ENCODE measurements around the gene CALB2. TPM values are rescaled to one million over a fixed set of nuclear protein-coding genes. Genes with fewer than 3 reads are reported as not detected.
"Not testable (repeated sequence)": the region's sequence is repeated elsewhere in the genome, so short reads cannot be mapped to it uniquely, and the experiment has no call there.

The CALB2 gene, protein sequence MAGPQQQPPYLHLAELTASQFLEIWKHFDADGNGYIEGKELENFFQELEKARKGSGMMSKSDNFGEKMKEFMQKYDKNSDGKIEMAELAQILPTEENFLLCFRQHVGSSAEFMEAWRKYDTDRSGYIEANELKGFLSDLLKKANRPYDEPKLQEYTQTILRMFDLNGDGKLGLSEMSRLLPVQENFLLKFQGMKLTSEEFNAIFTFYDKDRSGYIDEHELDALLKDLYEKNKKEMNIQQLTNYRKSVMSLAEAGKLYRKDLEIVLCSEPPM
- 1 to 10 TPM in 1 of 4 donors, not detected in 3; 3.3 TPM for polyA plus RNA-seq
- long read RNA-seq, donor 1, result 0 reads
- long read RNA-seq, donor 2, result 0 reads
- long read RNA-seq, donor 3, result 0 reads
- long read RNA-seq, donor 4, result 0 reads
- long read RNA-seq, donor 5, result 0 reads
- long read RNA-seq, donor 6, partial matches to known transcripts, result 0 of 1 reads
- long read RNA-seq, donor 6, other reads (novel, unspliced or antisense), result 0 of 1 reads
- long read RNA-seq, donor 7, partial matches to known transcripts, result 0 of 1 reads
- long read RNA-seq, donor 7, other reads (novel, unspliced or antisense), result 0 of 1 reads
- long read RNA-seq, donor 8, result 0 reads
- long read RNA-seq, donor 9, result 0 reads
- long read RNA-seq, donor 10, partial matches to known transcripts, result 0 of 2 reads
- long read RNA-seq, donor 10, other reads (novel, unspliced or antisense), result 0 of 2 reads

DNA sequence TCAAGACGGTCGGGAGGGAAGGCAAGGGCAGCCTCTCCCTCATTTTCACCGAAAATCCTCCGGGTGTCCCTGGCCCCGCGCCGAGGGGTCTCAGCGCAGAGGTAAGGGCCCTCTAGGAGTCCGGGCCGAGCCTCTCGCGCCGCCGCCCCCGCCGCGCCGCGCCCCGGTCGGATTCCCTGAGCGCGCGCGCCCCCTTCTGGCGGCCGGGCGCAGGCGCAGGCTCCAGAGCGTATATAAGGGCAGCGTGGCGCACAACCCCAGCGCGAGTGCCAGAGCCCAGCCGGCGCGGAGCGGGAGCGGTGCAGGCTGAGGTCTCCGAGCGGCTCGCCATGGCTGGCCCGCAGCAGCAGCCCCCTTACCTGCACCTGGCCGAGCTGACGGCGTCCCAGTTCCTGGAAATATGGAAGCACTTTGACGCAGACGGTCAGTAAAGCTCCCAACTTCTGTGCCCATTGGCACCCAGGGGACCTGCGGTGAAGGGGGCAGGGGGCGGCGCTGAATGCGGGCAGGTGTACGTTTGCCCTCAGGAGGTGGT, at the start of gene CALB2:
Gene CALB2 (plus strand): TSS at position 260 of the 535 bp plus-strand sequence. CDS start 70 bp downstream, at position 330.
- peaks cover 0 to 3% (median 0%) of the 10 kb centered on the region in 3 donors for H3K4me1 ChIP-seq (ENCODE audit: control insufficient read depth in 3 of 3, insufficient read depth in 2 of 3, low read depth in 1 of 3, low read length in 2 of 3)
- peaks cover 0 to 31% (median 9%) of the 10 kb centered on the region in 3 donors for H3K27me3 ChIP-seq (ENCODE audit: control insufficient read depth in 3 of 3, insufficient read depth in 3 of 3, low read length in 3 of 3)
- H3K4me3 ChIP-seq (ENCODE audit: low read depth in 1 of 3, low read length in 3 of 3), result no peak within 1 kb of the TSS
- H3K36me3 ChIP-seq (ENCODE audit: control insufficient read depth in 3 of 3, insufficient read depth in 2 of 3, low read depth in 1 of 3, low read length in 3 of 3), result no peaks in the 10 kb centered on the region
- FAIRE-seq, result no peak
- 2% methylated on average over 52 to 53 of the region's 53 CpGs for WGBS, 3 donors
- DNase-seq, result peak; percentile 49 to 75
- H3K27ac ChIP-seq (ENCODE audit: low read depth in 1 of 3, low read length in 2 of 3), result no peak within 1 kb of the TSS
- no peaks in the 10 kb centered on the region for H3K9me3 ChIP-seq (ENCODE audit: control insufficient read depth in 2 of 2, insufficient read depth in 1 of 2, low read depth in 1 of 2, low read length in 1 of 2)

DNA sequence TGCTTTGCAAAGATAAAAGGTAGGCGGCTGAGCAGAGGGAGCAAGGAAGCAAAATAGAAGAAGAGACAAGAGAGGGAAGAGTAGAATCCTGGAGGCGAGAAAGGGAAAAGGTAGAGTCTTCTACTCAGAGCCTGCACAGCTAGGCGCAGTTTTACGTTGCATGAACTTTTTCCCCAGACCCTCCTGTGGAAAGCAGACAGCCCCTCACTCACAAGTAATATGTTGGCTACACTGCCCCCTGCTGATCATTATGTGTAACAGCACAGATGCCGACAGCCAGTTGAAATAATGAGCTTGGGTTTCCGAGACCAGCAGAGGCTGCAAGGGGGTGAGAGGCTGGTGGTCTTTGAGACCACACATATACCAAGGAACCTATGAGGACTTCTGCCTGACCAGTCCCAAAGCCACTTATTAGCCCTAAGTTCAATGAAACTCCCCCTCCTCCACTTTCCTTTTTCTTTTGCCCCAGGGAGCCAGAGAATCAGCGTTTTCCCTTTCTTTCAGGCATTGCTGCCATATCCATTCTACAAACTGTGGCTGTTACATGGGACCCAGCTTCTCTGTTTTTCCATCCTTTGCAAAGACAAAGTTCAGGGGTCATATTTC, 46.9 kb upstream of the CALB2 start:
- no peak for FAIRE-seq
- Histone ChIP-seq H3K9me3 (ENCODE audit: control insufficient read depth in 2 of 2, insufficient read depth in 1 of 2, low read depth in 1 of 2, low read length in 1 of 2) (no peaks in the 10 kb centered on the region), H3K4me3 (ENCODE audit: low read depth in 1 of 3, low read length in 3 of 3) (no peak overlapping the region), H3K36me3 (ENCODE audit: control insufficient read depth in 3 of 3, insufficient read depth in 2 of 3, low read depth in 1 of 3, low read length in 3 of 3) (no peaks in the 10 kb centered on the region), H3K4me1 (ENCODE audit: control insufficient read depth in 3 of 3, insufficient read depth in 2 of 3, low read depth in 1 of 3, low read length in 2 of 3) (no peaks in the 10 kb centered on the region), H3K27ac (ENCODE audit: low read depth in 1 of 3, low read length in 2 of 3) (no peak overlapping the region), H3K27me3 (ENCODE audit: control insufficient read depth in 3 of 3, insufficient read depth in 3 of 3, low read length in 3 of 3) (peaks cover 0 to 4% (median 0%) of the 10 kb centered on the region in 3 donors)
- 24 to 26% (median 24%) methylated on average over 7 of the region's 7 CpGs for WGBS, 3 donors
- DNase-seq, result peak; percentile 13 to 20

- 49 to 72% (median 71%) methylated on average over 3 of the region's 3 CpGs for WGBS, 3 donors
- H3K4me1 ChIP-seq (ENCODE audit: control insufficient read depth in 3 of 3, insufficient read depth in 2 of 3, low read depth in 1 of 3, low read length in 2 of 3); DNase-seq; H3K4me3 ChIP-seq (ENCODE audit: low read depth in 1 of 3, low read length in 3 of 3); H3K36me3 ChIP-seq (ENCODE audit: control insufficient read depth in 3 of 3, insufficient read depth in 2 of 3, low read depth in 1 of 3, low read length in 3 of 3); H3K27me3 ChIP-seq (ENCODE audit: control insufficient read depth in 3 of 3, insufficient read depth in 3 of 3, low read length in 3 of 3); H3K9me3 ChIP-seq (ENCODE audit: control insufficient read depth in 2 of 2, insufficient read depth in 1 of 2, low read depth in 1 of 2, low read length in 1 of 2); H3K27ac ChIP-seq (ENCODE audit: low read depth in 1 of 3, low read length in 2 of 3); FAIRE-seq: not testable (repeated sequence)
Observed at GRCh38 chr16:71313591-71313990, 44.9 kb upstream of the CALB2 start.

GRCh38 chr16:71315269-71315668, 43.3 kb upstream of the CALB2 start:
- 19 to 23% (median 19%) methylated on average over 3 of the region's 3 CpGs for WGBS, 3 donors
- Histone ChIP-seq H3K4me1 (ENCODE audit: control insufficient read depth in 3 of 3, insufficient read depth in 2 of 3, low read depth in 1 of 3, low read length in 2 of 3) (no peaks in the 10 kb centered on the region), H3K27me3 (ENCODE audit: control insufficient read depth in 3 of 3, insufficient read depth in 3 of 3, low read length in 3 of 3) (peaks cover 0 to 3% (median 0%) of the 10 kb centered on the region in 3 donors), H3K4me3 (ENCODE audit: low read depth in 1 of 3, low read length in 3 of 3) (no peak overlapping the region), H3K36me3 (ENCODE audit: control insufficient read depth in 3 of 3, insufficient read depth in 2 of 3, low read depth in 1 of 3, low read length in 3 of 3) (no peaks in the 10 kb centered on the region), H3K27ac (ENCODE audit: low read depth in 1 of 3, low read length in 2 of 3) (no peak overlapping the region), H3K9me3 (ENCODE audit: control insufficient read depth in 2 of 2, insufficient read depth in 1 of 2, low read depth in 1 of 2, low read length in 1 of 2) (no peaks in the 10 kb centered on the region)
- no peak for DNase-seq
- FAIRE-seq, result no peak

DNA sequence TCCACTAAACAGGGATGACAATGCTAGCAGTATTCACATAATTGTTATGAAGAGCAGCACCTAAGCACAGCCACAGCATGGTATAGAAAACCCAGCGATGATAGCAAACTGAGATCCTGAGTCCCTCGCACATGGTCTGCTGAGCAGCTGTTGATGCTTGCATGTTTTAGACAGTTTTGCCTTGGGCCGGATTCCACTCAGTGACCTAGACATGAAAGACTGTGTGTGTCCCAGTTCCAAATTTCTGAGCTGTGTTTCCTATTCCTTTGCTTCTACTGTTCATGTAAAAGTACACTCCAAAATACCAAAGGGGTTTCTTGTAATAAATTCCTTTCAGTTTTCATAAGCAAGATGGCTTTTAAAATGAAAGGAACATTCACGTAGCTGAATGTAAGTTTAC, 38.5 kb upstream of the CALB2 start:
- no peaks in the 10 kb centered on the region for H3K27me3 ChIP-seq (ENCODE audit: control insufficient read depth in 3 of 3, insufficient read depth in 3 of 3, low read length in 3 of 3)
- H3K4me1 ChIP-seq (ENCODE audit: control insufficient read depth in 3 of 3, insufficient read depth in 2 of 3, low read depth in 1 of 3, low read length in 2 of 3), result no peaks in the 10 kb centered on the region
- DNase-seq, result no peak
- H3K27ac ChIP-seq (ENCODE audit: low read depth in 1 of 3, low read length in 2 of 3), result no peak overlapping the region
- no peaks in the 10 kb centered on the region for H3K36me3 ChIP-seq (ENCODE audit: control insufficient read depth in 3 of 3, insufficient read depth in 2 of 3, low read depth in 1 of 3, low read length in 3 of 3)
- H3K9me3 ChIP-seq (ENCODE audit: control insufficient read depth in 2 of 2, insufficient read depth in 1 of 2, low read depth in 1 of 2, low read length in 1 of 2), result no peaks in the 10 kb centered on the region
- FAIRE-seq, result no peak
- WGBS, 3 donors, result 79 to 83% (median 81%) methylated on average over 4 of the region's 4 CpGs
- H3K4me3 ChIP-seq (ENCODE audit: low read depth in 1 of 3, low read length in 3 of 3), result no peak overlapping the region

DNA sequence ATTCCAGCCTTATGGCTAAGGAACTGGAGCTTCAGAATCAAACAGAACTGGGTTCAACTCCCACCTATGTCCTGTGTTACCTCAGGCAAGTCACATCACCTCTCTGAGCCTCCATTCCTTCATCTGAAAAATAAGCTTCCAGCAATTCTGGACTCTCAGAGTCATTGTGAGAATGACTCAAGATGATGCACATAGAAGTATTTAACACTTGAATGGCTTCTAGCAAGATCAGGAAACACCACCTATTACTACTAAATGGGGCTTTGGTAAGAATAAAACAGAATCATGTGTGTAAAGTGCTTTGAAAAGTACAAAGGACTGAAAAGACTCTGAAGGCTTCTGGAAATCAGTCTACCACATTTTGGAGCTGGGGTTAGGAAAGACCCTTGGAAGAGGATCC, 30.8 kb upstream of the CALB2 start:
- H3K9me3 ChIP-seq (ENCODE audit: control insufficient read depth in 2 of 2, insufficient read depth in 1 of 2, low read depth in 1 of 2, low read length in 1 of 2), result no peaks in the 10 kb centered on the region
- no peak overlapping the region for H3K4me3 ChIP-seq (ENCODE audit: low read depth in 1 of 3, low read length in 3 of 3)
- H3K27ac ChIP-seq (ENCODE audit: low read depth in 1 of 3, low read length in 2 of 3), result no peak overlapping the region
- peaks cover 0 to 2% (median 0%) of the 10 kb centered on the region in 3 donors for H3K27me3 ChIP-seq (ENCODE audit: control insufficient read depth in 3 of 3, insufficient read depth in 3 of 3, low read length in 3 of 3)
- FAIRE-seq (no peak), DNase-seq (no peak)
- no peaks in the 10 kb centered on the region for H3K4me1 ChIP-seq (ENCODE audit: control insufficient read depth in 3 of 3, insufficient read depth in 2 of 3, low read depth in 1 of 3, low read length in 2 of 3)
- no peaks in the 10 kb centered on the region for H3K36me3 ChIP-seq (ENCODE audit: control insufficient read depth in 3 of 3, insufficient read depth in 2 of 3, low read depth in 1 of 3, low read length in 3 of 3)

DNA sequence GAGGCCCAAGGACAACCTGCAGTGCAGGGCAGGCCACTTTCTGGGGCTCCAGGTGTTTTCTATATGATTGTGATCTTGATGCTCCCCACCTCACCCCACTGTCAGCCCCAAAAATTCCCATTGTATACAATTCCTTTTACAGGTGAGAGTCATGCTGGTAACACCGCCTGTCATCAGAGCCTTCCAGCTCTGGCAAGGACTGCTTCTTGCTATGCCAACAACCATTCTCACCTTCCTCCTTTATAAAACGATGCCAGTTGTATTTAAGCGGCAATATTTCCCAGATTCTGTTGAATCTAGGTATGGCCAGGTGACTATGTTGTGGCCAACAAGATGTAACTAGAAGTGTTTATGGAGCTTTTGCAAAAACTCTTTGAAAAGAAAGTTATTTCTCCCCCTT, 30.4 kb upstream of the CALB2 start:
- 78 to 88% (median 87%) methylated on average over 3 of the region's 3 CpGs for WGBS, 3 donors
- no peak for DNase-seq
- no peak for FAIRE-seq

GRCh38 chr16:71337631-71338030, 20.9 kb upstream of the CALB2 start:
- FAIRE-seq, result no peak
- no peaks in the 10 kb centered on the region for H3K36me3 ChIP-seq (ENCODE audit: control insufficient read depth in 3 of 3, insufficient read depth in 2 of 3, low read depth in 1 of 3, low read length in 3 of 3)
- H3K27ac ChIP-seq (ENCODE audit: low read depth in 1 of 3, low read length in 2 of 3), result no peak overlapping the region
- H3K9me3 ChIP-seq (ENCODE audit: control insufficient read depth in 2 of 2, insufficient read depth in 1 of 2, low read depth in 1 of 2, low read length in 1 of 2), result no peaks in the 10 kb centered on the region
- DNase-seq, result no peak
- 33 to 67% (median 62%) methylated on average over 1 of the region's 1 CpG for WGBS, 3 donors
- H3K27me3 ChIP-seq (ENCODE audit: control insufficient read depth in 3 of 3, insufficient read depth in 3 of 3, low read length in 3 of 3), result peaks cover 0 to 2% (median 0%) of the 10 kb centered on the region in 3 donors
- H3K4me3 ChIP-seq (ENCODE audit: low read depth in 1 of 3, low read length in 3 of 3), result no peak overlapping the region
- no peaks in the 10 kb centered on the region for H3K4me1 ChIP-seq (ENCODE audit: control insufficient read depth in 3 of 3, insufficient read depth in 2 of 3, low read depth in 1 of 3, low read length in 2 of 3)

More for the DNA sequence above, 30.4 kb upstream of the CALB2 start:
- H3K27ac ChIP-seq (ENCODE audit: low read depth in 1 of 3, low read length in 2 of 3), result no peak overlapping the region
- no peaks in the 10 kb centered on the region for H3K36me3 ChIP-seq (ENCODE audit: control insufficient read depth in 3 of 3, insufficient read depth in 2 of 3, low read depth in 1 of 3, low read length in 3 of 3)
- H3K4me3 ChIP-seq (ENCODE audit: low read depth in 1 of 3, low read length in 3 of 3), result no peak overlapping the region
- no peaks in the 10 kb centered on the region for H3K9me3 ChIP-seq (ENCODE audit: control insufficient read depth in 2 of 2, insufficient read depth in 1 of 2, low read depth in 1 of 2, low read length in 1 of 2)
- peaks cover 0 to 2% (median 0%) of the 10 kb centered on the region in 3 donors for H3K27me3 ChIP-seq (ENCODE audit: control insufficient read depth in 3 of 3, insufficient read depth in 3 of 3, low read length in 3 of 3)
- no peaks in the 10 kb centered on the region for H3K4me1 ChIP-seq (ENCODE audit: control insufficient read depth in 3 of 3, insufficient read depth in 2 of 3, low read depth in 1 of 3, low read length in 2 of 3)

All from small intestine (tissue), 16 donors.